Measurements from ENCODE around the gene CBFA2T2. TPM values are rescaled to one million over a fixed set of nuclear protein-coding genes. Genes with fewer than 3 reads are reported as not detected.

The CBFA2T2 gene
- total RNA-seq, result 4.8 and 6.3 TPM in 2 replicates

DNA sequence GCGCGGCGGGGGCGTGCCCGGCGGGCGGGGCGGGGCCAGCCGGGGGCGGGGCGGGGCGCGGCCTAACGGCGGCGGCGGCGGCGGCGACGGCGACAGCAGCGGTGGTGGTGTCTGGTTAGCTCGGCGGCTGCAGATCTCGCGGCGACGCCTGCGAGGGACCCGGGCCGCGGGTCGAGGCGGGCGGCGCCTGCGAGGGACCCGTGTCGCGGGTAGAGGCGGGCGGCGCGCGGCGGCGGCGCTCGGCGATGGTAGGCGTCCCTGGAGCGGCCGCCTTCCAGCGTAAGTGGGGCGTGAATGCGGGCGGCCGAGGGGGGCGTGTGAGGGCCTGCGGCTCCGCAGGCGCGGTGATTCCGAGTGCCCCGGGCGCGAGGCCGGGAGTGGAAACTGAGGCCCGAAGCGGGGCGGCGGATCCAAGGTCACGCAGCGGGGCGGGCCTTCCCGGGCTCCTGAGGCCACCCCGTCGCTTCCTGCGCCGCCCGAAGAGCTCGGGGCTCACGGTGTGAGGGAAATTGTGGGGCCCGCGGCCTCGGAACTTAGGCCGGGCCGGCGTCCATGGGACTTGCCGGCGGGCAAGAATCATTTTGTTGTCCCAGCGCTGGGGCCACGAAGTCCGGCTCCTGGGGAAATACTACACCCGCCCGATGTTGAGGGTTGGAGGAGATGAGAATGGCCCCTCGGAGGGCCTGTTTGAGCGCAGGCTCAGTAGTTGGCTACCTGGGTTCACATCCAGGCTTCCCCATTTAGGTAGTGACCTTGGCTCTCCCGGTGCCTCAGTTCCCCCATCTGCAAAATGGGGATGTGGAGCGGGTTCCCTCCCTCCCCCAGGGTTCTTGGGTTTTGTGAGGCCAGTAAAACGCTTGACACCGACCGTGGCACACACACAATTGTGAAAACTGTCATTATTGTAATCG lies at the start of gene CBFA2T2:
Gene CBFA2T2 (plus strand): TSS at position 74 of the 911 bp plus-strand sequence. CDS start 172 bp downstream, at position 246.

DNA sequence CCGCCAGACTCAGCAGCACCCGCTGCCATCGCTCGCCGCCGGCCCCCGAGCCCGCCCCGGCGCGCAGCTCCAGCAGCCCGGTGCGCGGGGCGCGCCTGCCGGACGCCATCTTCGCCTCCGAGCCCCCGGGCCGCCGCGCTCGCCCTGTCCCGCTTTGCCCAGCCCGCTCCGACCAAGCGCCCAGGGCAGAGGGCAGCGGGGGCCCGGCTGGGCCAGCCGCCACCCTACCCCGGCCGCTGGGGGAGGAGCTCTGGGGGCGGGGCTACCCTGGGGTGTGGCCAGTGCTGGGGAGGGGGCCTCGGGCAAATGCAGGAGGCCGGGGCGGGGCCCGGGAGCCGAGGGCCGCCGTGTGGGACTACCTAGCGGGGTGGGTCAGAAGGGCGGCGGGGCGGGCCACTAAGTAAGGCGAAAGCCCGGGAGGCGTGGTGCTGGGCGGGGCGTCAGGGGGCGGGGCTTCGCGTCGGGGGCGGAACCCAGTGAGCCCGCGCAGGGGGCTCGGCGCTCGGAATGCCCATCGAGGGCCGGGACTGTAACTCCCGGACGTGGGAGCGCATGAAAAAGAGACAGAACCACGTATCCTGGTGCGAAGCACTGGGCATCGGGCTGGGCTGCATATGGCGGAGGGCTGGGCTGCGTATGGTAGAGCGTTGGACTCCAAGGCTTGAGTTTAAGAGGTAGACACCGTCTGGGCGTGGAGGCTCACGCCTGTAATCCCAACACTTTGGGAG lies 46.2 kb upstream of the CBFA2T2 start, which contains the start of gene SNTA1:
Gene SNTA1 (minus strand): TSS at position 252 of the 728 bp plus-strand sequence. CDS start 143 bp downstream, at position 109.

DNA sequence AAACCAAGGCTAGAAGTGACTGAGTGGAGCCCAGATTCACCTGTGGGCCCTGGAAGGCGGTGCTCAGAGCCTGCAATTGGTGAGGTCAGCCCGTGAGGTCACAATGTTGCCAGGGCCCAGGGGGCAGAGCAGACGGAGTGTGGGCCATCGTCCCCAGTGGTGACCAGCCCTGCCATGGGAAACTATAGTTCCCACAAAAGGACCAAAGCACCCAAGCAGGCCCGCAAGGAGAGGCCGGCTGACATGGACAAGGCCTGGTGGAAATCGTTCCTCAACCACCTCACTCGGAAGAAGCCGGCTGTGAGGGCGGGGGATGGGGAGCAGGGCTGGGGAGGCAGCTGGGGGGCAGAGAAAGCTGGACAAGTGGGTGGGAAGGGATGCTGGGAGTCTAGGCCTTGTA lies 172.3 kb downstream of the CBFA2T2 start, which contains the start of gene C20orf144:
Gene C20orf144 (plus strand): TSS at position 156 of the 400 bp plus-strand sequence. CDS start 19 bp downstream, at position 175.

DNA sequence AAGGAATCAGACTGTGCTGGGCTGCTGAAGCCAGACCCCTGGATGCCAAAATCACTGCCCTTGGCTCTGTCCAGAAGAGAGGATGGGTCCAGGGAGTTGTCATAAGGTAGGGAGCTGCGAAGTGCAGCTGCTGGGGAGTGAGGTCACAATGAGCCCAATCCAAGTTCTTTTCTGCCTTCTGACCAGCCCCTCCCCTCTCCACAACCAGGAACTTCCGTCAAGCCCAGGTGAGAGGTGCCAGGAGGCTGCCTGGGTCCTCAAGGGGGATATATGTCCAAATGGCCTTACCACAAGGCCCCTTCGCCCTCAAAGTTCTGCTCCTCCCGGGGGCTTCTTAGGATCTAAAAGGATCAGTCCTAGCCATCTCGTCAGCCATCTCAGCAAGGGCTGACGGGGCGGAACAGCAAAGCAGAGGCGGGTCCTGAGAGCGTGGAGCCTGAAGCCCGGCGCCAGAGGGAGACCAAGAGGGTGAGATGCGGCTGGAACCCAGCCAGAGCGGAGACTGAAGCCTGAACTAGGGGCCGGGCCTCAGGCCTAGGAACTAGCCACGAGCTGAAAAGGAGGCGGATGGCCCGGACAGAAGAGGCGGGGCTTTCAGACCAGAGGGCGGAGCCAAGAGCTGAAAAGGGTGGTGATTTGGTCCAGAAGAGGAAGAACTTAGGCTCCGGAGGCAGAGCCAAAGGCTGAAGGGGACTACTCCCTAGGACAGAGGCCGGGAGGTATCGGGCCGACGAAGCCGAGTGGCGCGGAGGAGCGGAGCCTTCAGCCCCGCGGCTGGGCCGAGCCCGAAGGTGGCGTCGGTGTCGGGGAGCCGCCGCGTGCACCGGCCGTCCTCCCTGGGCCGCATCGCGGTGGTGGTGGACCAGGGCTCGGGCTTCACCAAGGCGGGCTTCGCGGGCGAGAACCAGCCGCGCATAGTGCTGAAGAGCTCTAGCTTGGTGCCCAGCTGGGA lies 176.7 kb downstream of the CBFA2T2 start, which contains the start of gene ACTL10:
Gene ACTL10 (plus strand): TSS at position 651 of the 952 bp plus-strand sequence. CDS start 555 bp downstream, outside the sequence.

DNA sequence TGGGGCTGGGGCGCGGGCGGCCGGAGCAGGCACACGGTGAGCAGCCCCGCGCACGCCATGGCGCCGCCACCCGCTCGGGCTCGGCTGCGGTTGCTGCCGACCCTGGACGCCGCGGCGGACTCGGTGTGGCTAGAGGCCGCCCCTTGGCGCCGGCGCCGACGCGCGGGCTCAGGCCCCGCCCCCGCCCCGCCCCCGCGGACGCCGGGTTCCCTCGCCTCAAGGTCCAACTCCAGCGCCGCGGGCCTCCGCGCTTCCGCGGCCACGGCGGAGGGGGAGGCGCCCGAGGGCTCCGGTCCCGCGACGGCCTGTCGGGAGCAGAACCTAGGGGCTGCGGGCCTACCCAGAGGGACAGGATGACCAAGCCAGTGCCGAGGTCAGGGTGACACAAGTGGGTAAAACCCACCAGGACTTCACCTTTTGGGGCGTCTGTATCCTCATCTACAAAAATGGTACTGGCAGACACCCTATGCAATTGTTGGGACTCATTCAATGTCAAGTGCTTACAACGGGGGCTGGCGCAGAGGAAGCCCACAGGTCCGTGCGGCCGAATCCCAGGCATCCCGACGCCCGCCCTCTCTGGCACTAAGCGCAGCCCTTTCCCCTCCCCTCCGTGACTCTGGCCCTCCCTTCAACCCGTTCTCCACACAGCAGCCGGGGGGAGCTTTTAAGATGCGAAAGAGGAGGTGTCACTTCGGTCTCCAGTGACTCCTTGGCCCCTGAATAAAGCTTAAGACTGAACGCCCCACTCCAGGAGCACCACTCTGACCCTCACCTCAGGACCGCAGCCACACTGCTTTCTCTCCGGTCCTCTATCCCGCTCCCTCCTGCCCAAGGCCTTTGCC lies 184.6 kb downstream of the CBFA2T2 start, which contains the start of gene NECAB3:
Gene NECAB3 (minus strand): TSS at position 135 of the 842 bp plus-strand sequence. CDS start 76 bp downstream, at position 59.

DNA sequence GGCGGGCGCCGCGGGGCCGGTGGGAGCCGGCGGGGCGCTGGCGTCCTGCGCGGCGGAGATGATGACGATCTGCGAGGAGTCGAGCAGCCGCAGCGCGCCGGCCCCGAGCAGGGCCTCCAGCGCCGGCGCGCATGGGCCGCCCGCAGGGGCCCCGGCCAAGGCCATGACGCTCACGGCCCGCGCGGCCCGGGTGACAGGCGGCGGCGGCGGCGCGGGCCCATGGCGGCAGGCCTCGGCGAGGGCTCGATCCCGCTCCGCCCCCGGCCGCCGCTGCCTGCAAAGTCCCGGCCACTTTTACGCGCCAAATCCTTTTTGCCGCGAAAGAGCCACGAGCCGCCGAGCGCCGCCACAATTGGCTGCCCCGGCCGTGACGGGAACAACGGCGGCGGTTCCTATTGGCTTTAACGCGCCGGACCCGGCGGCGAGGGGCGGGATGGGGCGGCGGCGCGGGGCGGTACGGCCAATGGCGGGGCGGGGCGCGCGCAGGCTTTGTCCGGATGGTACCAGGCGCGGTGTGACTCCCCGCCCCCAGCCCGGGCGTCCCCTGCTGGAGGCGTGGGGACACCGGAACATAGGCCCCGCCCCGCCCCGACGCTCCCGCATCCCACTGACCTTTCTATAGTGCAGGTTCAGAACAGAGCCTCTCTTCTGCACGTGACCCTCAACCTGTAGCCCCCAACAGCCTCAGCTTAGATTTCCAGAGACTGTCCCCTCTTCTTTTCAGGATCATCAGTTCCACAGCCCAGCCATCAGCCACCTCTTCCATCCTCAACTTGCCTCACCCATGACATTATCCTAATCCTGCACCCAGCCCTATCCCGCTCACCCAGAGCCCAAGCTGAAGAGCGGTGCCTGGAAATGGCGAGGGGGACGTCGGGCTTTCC lies 196.4 kb downstream of the CBFA2T2 start, which contains the start of gene E2F1:
Gene E2F1 (minus strand): TSS at position 286 of the 884 bp plus-strand sequence. CDS start 121 bp downstream, at position 165.

Other genes starting within 250 kb of the CBFA2T2 start
- not detected in 2 replicates for gene BPIFB1, start 206.9 kb upstream of the CBFA2T2 start, total RNA-seq
- gene CDK5RAP1, start 88.6 kb upstream of the CBFA2T2 start, total RNA-seq, result 12.7 and 15.4 TPM in 2 replicates
- 33.3 and 60.7 TPM in 2 replicates for gene SNTA1, start 46.3 kb upstream of the CBFA2T2 start, total RNA-seq
- gene C20orf144, start 172.2 kb downstream of the CBFA2T2 start, total RNA-seq, result 0.09 TPM in 1 of 2 replicates, not detected in the other
- gene ACTL10, start 176.8 kb downstream of the CBFA2T2 start, total RNA-seq, result 1.4 and 3.7 TPM in 2 replicates
- 41.2 and 41.7 TPM in 2 replicates for gene NECAB3, start 184.3 kb downstream of the CBFA2T2 start, total RNA-seq
- 1.5 and 1.8 TPM in 2 replicates for gene E2F1, start 196.3 kb downstream of the CBFA2T2 start, total RNA-seq
- 6.0 and 6.9 TPM in 2 replicates for gene PXMP4, start 230.2 kb downstream of the CBFA2T2 start, total RNA-seq
- gene ZNF341, start 241.9 kb downstream of the CBFA2T2 start, total RNA-seq, result 1.2 and 2.4 TPM in 2 replicates

All from pericardium fibroblast (primary cell).